A549 (cell line): ENCODE data around the gene FHAD1. TPM values are rescaled to one million over a fixed set of nuclear protein-coding genes. Genes with fewer than 3 reads are reported as not detected.

Experiments
- ATAC-seq, 2 experiments: fragments of 200-7000 bp in 1 of 2; fragments of >200 bp in 1 of 2; cut with Nextera tagmentation in 1 of 2; cut with Tn5 transposase in 1 of 2; 3 replicates each; pipeline versions ENCODE4 v1.8.0 to v1.9.1; 2018 to 2020; ENCODE audit warnings: mild to moderate bottlenecking in 1 of 2, moderate library complexity in 1 of 2
- CTCF ChIA-PET: fragments of 300-600 bp; sonication (Branson Sonifier 250); formaldehyde crosslinking; extraction: SDS; loops from one replicate; lab custom pipeline; 2021; ENCODE audit warnings: antibody characterized with exemption, inconsistent platforms; lab: Yijun Ruan, JAX
- POLR2A ChIA-PET: fragments of 350-600 bp; formaldehyde crosslinking; extraction: SDS; loops from one replicate; lab custom pipeline; 2021; ENCODE audit warnings: antibody characterized with exemption, inconsistent platforms; lab: Yijun Ruan, JAX
- DNase-seq, 2 experiments: peaks; one replicate each; pipeline versions ENCODE4 v3.0.0 to v3.0.0-alpha.2; 2011 to 2016; ENCODE audit warnings: low read depth in 1 of 2, low spot score in 1 of 2
- FAIRE-seq: peaks from 2 replicates; lab custom pipeline; 2011; peaks lifted over from hg19 to GRCh38; lab: Jason Lieb, UNC
- H3K27ac ChIP-seq, 2 experiments: fragments of >200 bp; sonication (Bioruptor Twin); formaldehyde crosslinking; 3 replicates each; pipeline ENCODE4 v1.5.1; 2016 to 2017
- H3K4me1 ChIP-seq: fragments of >200 bp; sonication (Bioruptor Twin); formaldehyde crosslinking; 3 replicates; pipeline ENCODE4 v1.6.1; 2016
- H3K4me2 ChIP-seq: fragments of >200 bp; sonication (Bioruptor Twin); formaldehyde crosslinking; 3 replicates; pipeline ENCODE4 v1.6.1; 2016
- H3K4me3 ChIP-seq: fragments of >200 bp; sonication (Bioruptor Twin); formaldehyde crosslinking; 3 replicates; pipeline ENCODE4 v1.5.1; 2016
- H3K9me3 ChIP-seq: fragments of >200 bp; sonication (Bioruptor Twin); formaldehyde crosslinking; 3 replicates; pipeline ENCODE4 v1.6.1; 2016
- CBX8 ChIP-seq: fragments of 200-600 bp; sonication (generic); IDR thresholded peaks from 2 replicates; pipeline ENCODE4 v1.6.1; 2016
- ESRRA ChIP-seq: fragments of 150-350 bp; IDR thresholded peaks from 2 replicates; pipeline ENCODE4 v1.6.1; 2014; ENCODE audit warnings: mild to moderate bottlenecking, low read length, borderline replicate concordance
- FOSL2 ChIP-seq, 2 experiments: fragments of 450-650 bp in 1 of 2; fragments of >200 bp in 1 of 2; sonication (Bioruptor Twin) in 1 of 2; formaldehyde crosslinking; IDR thresholded peaks; 2 replicates each; pipeline versions ENCODE4 v1.5.0 to v1.6.1; 2016 to 2020; ENCODE audit warnings: mild to moderate bottlenecking in 1 of 2, moderate library complexity in 1 of 2
- GATA3 ChIP-seq: IDR thresholded peaks from 2 replicates; pipeline ENCODE4 v1.6.1; 2012; ENCODE audit warnings: borderline replicate concordance
- HOXA7 ChIP-seq: fragments of 250-450 bp; sonication (Bioruptor Pico); IDR thresholded peaks from 2 replicates; pipeline ENCODE4 v1.5.0; 2020; ENCODE audit warnings: mild to moderate bottlenecking, moderate library complexity
- JUN ChIP-seq, 2 experiments: fragments of >200 bp; sonication (Bioruptor Twin); formaldehyde crosslinking; IDR thresholded peaks; 2 replicates in 1 of 2; 3 replicates in 1 of 2; pipeline ENCODE4 v1.6.1; 2016 to 2017
- PHF8 ChIP-seq: fragments of 200-600 bp; sonication (generic); IDR thresholded peaks from 2 replicates; pipeline ENCODE4 v1.6.1; 2016; ENCODE audit warnings: low read depth, mild to moderate bottlenecking, antibody characterized with exemption, moderate library complexity, borderline replicate concordance
- POLR2A ChIP-seq: IDR thresholded peaks from 2 replicates; pipeline ENCODE4 v1.6.1; 2012; ENCODE audit warnings: mild to moderate bottlenecking, low read length
- POLR2AphosphoS2 ChIP-seq: conservative IDR thresholded peaks from 2 replicates; pipeline ENCODE4 v1.6.1; 2012; ENCODE audit warnings: low read length, improper control_type of control experiment, inconsistent platforms
- RAD21 ChIP-seq, 2 experiments: fragments of >200 bp in 1 of 2; sonication (Bioruptor Twin) in 1 of 2; formaldehyde crosslinking in 1 of 2; IDR thresholded peaks in 1 of 2; conservative IDR thresholded peaks in 1 of 2; 2 replicates in 1 of 2; 3 replicates in 1 of 2; pipeline ENCODE4 v1.6.1; 2012 to 2018; ENCODE audit warnings: inconsistent platforms in 1 of 2
- RNF2 ChIP-seq: fragments of 200-600 bp; sonication (generic); IDR thresholded peaks from 2 replicates; pipeline ENCODE4 v1.6.1; 2016; ENCODE audit warnings: low read depth, mild to moderate bottlenecking, antibody characterized with exemption, moderate library complexity, borderline replicate concordance
- SMC3 ChIP-seq: fragments of >200 bp; sonication (Bioruptor Twin); formaldehyde crosslinking; IDR thresholded peaks from 3 replicates; pipeline ENCODE4 v1.6.1; 2018; ENCODE audit warnings: inconsistent platforms
- SREBF2 ChIP-seq: fragments of 450-650 bp; IDR thresholded peaks from 2 replicates; pipeline ENCODE4 v1.6.1; 2014; ENCODE audit warnings: mild to moderate bottlenecking, moderate library complexity
- WGBS: methylation state at CpG from one replicate; pipeline ENCODE4 v1.1.6; 2017; ENCODE audit errors: missing lambda C conversion rate; 5-methylcytosine and 5-hydroxymethylcytosine counted together
- polyA plus RNA-seq, 4 experiments: library from polyadenylated mRNA; depleted of rRNA in 3 of 4; stranded (reverse); fragments of >200 nt; fragmentation: RNase III in 1 of 4; extraction: RNeasy Plus Mini Kit Qiagen cat#74134 plus additional on column Dnase treatment in 1 of 4; gene quantifications; 2 replicates in 3 of 4; 3 replicates in 1 of 4; pipeline ENCODE4 v1.2.3, GENCODE V29; 2011 to 2017
- TF ChIP-seq, protein P1 (sequence below): fragments of 250-450 bp; sonication (Bioruptor Pico); IDR thresholded peaks from 2 replicates; pipeline ENCODE4 v1.5.0; 2021; ENCODE audit warnings: mild to moderate bottlenecking, moderate library complexity, borderline replicate concordance
- TF ChIP-seq, protein P2 (sequence below): fragments of >200 bp; sonication (Bioruptor Twin); formaldehyde crosslinking; IDR thresholded peaks from 3 replicates; pipeline ENCODE4 v1.5.1; 2016
- TF ChIP-seq, protein P3 (sequence below): fragments of 200-600 bp; sonication (generic); IDR thresholded peaks from 2 replicates; pipeline ENCODE4 v1.6.1; 2016; ENCODE audit warnings: antibody characterized with exemption, mild to moderate bottlenecking, moderate library complexity
- TF ChIP-seq, protein P4 (sequence below): fragments of 250-450 bp; sonication (Bioruptor Pico); IDR thresholded peaks from 2 replicates; pipeline ENCODE4 v1.5.0; 2020; ENCODE audit warnings: low read depth, mild to moderate bottlenecking, moderate library complexity

FHAD1 gene
- polyA plus RNA-seq, 2 of the 4 experiments (the other 2 are of a cell fraction): 0.31 to 0.32 TPM

DNA sequence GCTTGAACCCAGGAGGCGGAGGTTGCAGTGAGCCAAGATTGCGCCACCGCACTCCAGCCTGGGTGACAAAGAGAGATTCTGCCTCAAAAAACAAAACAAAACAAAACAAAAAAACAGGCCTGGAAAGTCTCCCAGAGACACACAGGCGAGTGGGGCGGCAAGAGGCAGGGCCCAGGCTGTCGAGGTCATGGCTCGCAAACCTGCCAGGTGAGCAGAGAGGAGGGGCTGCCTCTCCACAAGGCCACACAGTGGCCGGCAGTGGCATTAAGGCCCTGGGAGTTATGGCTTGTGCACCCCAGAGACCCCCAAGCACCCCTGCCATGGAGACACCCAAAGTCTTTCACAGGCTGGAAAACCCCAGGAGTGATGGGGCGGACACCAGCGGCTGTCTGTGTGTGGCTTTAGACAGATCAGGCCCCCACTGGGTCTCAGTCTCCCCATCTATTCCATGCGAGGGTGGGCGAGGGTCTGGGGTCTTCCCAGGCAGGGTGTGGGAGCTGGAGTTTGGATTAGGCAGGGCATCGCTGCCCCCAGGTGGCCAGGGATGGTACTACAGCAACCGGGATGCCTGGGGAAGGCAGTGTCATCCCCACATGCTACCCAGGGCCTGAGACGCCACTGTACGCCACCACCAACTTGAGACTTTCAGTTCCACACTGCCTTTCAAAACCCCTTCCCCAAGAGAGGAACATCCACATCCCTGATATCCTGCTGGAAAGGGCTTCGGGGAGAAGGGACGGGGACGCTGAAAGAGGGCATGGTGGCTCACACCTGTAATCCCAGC, 184.0 kb downstream of the FHAD1 start:
- Histone ChIP-seq H3K9me3 (no peaks in the 10 kb centered on the region), H3K4me1 (peaks cover 69% of the 10 kb centered on the region), H3K4me2 (no peak overlapping the region), H3K27ac (peak overlapping the region; percentile 97 to 98), H3K4me3 (no peak overlapping the region)
- POLR2A ChIA-PET: interaction anchor here (1.6 kb wide), 1 partner anchor 107 kb away, joined by 11 read pairs; no protein-coding TSS in a partner anchor
- ATAC-seq (peak in 1 of 2 experiments; percentile 16; a peak in 3 of 6 replicates), FAIRE-seq (no peak), DNase-seq (peak in 1 of 2 experiments; percentile 60)
- CTCF ChIA-PET: interaction anchor here (0.7 to 9.8 kb wide), 33 partner anchors 10 to 306 kb away, joined by 3 to 150 read pairs (median 4); partner anchors contain the start of gene EFHD2
- 54% methylated on average over 17 of the region's 19 CpGs for WGBS
- no peak for TF ChIP-seq CBX8
- peak; percentile 77 for TF ChIP-seq SMC3
- no peak for TF ChIP-seq SREBF2
- no peak for TF ChIP-seq PHF8
- no peak for TF ChIP-seq POLR2A
- peak; percentile 25 for TF ChIP-seq HOXA7 (CRISPR knock-in tag)
- TF ChIP-seq, protein P1, sequence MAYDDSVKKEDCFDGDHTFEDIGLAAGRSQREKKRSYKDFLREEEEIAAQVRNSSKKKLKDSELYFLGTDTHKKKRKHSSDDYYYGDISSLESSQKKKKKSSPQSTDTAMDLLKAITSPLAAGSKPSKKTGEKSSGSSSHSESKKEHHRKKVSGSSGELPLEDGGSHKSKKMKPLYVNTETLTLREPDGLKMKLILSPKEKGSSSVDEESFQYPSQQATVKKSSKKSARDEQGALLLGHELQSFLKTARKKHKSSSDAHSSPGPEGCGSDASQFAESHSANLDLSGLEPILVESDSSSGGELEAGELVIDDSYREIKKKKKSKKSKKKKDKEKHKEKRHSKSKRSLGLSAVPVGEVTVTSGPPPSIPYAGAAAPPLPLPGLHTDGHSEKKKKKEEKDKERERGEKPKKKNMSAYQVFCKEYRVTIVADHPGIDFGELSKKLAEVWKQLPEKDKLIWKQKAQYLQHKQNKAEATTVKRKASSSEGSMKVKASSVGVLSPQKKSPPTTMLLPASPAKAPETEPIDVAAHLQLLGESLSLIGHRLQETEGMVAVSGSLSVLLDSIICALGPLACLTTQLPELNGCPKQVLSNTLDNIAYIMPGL (CRISPR knock-in tag): 0 out of 2 replicates have a peak, but pooled peaks have one; percentile 56
- TF ChIP-seq, protein P2, sequence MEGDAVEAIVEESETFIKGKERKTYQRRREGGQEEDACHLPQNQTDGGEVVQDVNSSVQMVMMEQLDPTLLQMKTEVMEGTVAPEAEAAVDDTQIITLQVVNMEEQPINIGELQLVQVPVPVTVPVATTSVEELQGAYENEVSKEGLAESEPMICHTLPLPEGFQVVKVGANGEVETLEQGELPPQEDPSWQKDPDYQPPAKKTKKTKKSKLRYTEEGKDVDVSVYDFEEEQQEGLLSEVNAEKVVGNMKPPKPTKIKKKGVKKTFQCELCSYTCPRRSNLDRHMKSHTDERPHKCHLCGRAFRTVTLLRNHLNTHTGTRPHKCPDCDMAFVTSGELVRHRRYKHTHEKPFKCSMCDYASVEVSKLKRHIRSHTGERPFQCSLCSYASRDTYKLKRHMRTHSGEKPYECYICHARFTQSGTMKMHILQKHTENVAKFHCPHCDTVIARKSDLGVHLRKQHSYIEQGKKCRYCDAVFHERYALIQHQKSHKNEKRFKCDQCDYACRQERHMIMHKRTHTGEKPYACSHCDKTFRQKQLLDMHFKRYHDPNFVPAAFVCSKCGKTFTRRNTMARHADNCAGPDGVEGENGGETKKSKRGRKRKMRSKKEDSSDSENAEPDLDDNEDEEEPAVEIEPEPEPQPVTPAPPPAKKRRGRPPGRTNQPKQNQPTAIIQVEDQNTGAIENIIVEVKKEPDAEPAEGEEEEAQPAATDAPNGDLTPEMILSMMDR: peak; percentile 72
- TF ChIP-seq, protein P3, sequence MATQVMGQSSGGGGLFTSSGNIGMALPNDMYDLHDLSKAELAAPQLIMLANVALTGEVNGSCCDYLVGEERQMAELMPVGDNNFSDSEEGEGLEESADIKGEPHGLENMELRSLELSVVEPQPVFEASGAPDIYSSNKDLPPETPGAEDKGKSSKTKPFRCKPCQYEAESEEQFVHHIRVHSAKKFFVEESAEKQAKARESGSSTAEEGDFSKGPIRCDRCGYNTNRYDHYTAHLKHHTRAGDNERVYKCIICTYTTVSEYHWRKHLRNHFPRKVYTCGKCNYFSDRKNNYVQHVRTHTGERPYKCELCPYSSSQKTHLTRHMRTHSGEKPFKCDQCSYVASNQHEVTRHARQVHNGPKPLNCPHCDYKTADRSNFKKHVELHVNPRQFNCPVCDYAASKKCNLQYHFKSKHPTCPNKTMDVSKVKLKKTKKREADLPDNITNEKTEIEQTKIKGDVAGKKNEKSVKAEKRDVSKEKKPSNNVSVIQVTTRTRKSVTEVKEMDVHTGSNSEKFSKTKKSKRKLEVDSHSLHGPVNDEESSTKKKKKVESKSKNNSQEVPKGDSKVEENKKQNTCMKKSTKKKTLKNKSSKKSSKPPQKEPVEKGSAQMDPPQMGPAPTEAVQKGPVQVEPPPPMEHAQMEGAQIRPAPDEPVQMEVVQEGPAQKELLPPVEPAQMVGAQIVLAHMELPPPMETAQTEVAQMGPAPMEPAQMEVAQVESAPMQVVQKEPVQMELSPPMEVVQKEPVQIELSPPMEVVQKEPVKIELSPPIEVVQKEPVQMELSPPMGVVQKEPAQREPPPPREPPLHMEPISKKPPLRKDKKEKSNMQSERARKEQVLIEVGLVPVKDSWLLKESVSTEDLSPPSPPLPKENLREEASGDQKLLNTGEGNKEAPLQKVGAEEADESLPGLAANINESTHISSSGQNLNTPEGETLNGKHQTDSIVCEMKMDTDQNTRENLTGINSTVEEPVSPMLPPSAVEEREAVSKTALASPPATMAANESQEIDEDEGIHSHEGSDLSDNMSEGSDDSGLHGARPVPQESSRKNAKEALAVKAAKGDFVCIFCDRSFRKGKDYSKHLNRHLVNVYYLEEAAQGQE: no peak
- no peak for TF ChIP-seq ESRRA
- TF ChIP-seq RNF2: no peak
- TF ChIP-seq, protein P4, sequence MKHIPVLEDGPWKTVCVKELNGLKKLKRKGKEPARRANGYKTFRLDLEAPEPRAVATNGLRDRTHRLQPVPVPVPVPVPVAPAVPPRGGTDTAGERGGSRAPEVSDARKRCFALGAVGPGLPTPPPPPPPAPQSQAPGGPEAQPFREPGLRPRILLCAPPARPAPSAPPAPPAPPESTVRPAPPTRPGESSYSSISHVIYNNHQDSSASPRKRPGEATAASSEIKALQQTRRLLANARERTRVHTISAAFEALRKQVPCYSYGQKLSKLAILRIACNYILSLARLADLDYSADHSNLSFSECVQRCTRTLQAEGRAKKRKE (CRISPR knock-in tag): 0 out of 2 replicates have a peak, but pooled peaks have one; percentile 30
- TF ChIP-seq RAD21 (conservative IDR thresholded peaks at IDR 0.05 in 1 of 2, IDR thresholded peaks at IDR 0.05 in 1 of 2): peak; percentile 78 to 89

DNA sequence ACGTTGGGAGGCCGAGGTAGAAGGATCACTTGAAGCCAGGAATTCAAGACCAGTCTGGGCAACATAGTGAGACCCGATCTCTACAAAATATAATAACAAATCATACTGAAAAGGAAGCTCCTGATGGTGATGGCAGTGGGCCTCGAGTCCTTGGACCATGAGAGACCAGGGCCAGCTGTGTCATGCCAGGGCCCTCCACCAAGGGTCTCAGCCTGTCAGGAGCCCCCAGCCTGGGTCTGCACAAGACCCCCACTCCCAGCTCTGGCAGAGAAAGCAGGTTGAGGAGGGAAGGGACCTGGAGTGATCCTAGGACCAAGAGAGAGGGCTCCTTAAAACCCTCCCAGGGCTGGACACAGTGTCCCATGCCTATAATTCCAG, 184.5 kb downstream of the FHAD1 start:
- 68% methylated on average over 4 of the region's 4 CpGs for WGBS
- peak overlapping the region; percentile 97 to 98 for H3K27ac ChIP-seq
- no peak for ATAC-seq
- H3K4me1 ChIP-seq: peaks cover 64% of the 10 kb centered on the region
- POLR2A ChIA-PET: interaction anchor here (1.6 kb wide), 1 partner anchor 108 kb away, joined by 11 read pairs; no protein-coding TSS in a partner anchor
- no peaks in the 10 kb centered on the region for H3K9me3 ChIP-seq
- no peak for FAIRE-seq
- H3K4me3 ChIP-seq: no peak overlapping the region
- TF ChIP-seq JUN (IDR thresholded peaks at IDR 0.05) (no peak), POLR2AphosphoS2 (no peak), GATA3 (no peak), FOSL2 (IDR thresholded peaks at IDR 0.05) (no peak), FOSL2 (CRISPR knock-in tag; IDR thresholded peaks at IDR 0.05) (no peak), PHF8 (no peak), RAD21 (conservative IDR thresholded peaks at IDR 0.05 in 1 of 2, IDR thresholded peaks at IDR 0.05 in 1 of 2) (no peak), CBX8 (no peak)
- no peak for DNase-seq
- CTCF ChIA-PET: interaction anchor here (0.6 to 9.8 kb wide), 31 partner anchors 9 to 647 kb away, joined by 3 to 150 read pairs (median 5); partner anchors contain the start of gene EFHD2
- H3K4me2 ChIP-seq: no peak overlapping the region
